ENCODE measurements around the gene CAMK4.

DNA sequence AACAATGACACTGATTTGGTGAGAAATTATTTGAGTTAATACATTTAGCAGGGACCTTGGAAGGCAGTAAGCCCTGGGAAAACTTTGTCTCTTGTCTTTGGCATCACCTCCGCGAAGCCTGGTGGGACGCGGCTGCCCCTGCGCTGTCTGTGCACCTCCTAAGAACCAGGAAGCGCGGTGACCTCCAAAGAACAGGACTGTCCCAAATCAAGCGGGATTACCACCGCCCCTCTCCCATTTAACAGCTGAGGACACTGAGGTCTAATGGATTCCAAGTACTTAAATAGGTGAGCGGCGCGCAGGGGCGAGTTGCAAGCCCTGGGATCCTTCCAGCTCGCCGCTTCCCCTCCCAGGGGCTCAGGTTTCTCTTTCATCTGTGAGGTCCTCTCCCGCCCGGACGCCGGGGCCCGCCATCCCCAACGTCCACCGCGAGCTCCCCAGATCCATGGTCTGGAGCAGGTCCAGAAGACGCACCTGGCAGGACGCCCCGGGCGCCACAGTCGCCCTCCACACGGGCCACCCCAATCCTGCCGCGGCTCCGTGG lies 287.7 kb downstream of the CAMK4 start:
- TF ChIP-seq, protein P1, sequence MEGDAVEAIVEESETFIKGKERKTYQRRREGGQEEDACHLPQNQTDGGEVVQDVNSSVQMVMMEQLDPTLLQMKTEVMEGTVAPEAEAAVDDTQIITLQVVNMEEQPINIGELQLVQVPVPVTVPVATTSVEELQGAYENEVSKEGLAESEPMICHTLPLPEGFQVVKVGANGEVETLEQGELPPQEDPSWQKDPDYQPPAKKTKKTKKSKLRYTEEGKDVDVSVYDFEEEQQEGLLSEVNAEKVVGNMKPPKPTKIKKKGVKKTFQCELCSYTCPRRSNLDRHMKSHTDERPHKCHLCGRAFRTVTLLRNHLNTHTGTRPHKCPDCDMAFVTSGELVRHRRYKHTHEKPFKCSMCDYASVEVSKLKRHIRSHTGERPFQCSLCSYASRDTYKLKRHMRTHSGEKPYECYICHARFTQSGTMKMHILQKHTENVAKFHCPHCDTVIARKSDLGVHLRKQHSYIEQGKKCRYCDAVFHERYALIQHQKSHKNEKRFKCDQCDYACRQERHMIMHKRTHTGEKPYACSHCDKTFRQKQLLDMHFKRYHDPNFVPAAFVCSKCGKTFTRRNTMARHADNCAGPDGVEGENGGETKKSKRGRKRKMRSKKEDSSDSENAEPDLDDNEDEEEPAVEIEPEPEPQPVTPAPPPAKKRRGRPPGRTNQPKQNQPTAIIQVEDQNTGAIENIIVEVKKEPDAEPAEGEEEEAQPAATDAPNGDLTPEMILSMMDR (IDR thresholded peaks at IDR 0.05; ENCODE audit: low read depth, low read length), result no peak
- TF ChIP-seq EZH2phosphoT487 (IDR thresholded peaks at IDR 0.05; ENCODE audit: low read depth), result no peak

Data from OCI-LY3 (cell line).